NCI-H2081 treated with DMSO at 0.1 percent for 48 hours (cell line): ENCODE results near the gene MCTP1.

ENCODE experiments used
- DNase-seq: peaks from one replicate; lab custom pipeline; 2025; lab: John Stamatoyannopoulos, UW

MCTP1 gene

DNA sequence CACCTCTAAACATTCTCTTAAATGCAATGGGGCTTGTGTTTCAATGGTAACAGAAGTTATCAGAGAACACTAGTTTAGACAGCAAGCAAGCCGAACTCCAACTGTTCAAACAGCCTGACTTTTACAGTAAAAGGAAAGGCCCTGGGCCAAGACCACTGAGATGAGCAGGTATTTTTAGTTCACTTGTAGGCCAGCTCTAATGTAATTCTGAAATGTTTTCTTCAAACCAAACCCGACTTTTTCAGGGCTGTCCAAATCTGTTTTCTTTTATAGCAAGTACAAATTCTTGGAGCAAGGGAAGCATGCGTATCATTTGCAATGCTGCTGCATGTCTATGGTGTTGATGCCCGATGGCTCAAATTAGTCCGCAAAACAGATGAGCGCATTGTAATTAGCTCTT lies 473.6 kb downstream of the MCTP1 start:
- DNase-seq: no peak

DNA sequence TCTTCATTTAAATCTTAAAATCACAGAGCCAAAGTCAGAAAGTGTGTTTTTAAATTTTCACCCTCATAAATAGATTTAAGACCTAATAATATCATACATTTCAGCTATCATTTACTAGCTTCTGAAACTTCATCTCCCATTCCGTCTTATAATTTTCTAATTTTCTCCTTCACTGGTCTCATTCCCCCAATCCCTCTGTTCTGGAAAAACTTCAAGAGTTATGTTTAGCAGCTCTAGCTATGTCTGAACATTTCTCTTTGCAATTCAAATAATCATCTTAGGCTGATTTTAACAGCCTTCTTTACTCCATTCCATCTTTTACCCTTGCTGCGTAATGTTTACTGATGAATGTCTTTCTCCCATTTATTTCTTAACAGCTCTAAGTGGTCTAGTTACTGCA lies 474.0 kb downstream of the MCTP1 start:
- no peak for DNase-seq

DNA sequence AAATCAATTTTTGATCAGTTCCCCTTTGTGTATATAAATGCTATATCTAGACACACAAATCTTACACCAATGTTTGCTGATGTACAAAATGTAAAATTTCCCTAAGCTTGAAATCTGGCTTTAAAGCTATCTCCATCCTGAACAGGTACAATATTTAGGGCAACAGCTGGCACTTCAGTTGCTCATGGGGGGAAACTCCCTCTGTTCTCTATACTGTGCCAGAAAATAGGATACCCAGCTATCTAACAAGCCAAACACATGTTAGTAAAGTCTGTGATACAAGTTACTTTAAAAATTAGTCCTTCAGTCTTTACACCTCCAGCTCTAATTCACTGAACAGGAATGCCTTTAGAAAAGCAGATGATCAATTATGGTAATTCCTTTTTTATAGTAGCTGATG lies 474.6 kb downstream of the MCTP1 start:
- no peak for DNase-seq

DNA sequence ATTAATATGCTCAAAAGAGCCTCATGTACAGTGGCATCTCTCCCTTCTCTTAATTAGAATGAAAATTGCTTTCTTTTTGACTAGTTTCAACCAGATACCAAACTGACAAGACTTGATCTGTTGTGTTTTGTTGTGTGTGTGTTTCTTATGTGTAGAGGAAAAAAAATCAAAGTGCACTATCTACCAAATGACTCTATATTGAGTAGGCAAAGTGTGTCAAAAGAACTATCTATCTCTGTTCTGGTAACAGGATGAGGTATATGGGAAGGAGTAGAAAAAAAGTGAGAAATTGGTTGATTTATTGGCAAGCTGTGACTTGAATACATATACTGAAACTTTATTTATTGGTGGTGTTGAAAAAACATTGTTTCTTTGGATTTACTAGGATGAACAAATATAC lies 476.4 kb downstream of the MCTP1 start:
- no peak for DNase-seq

DNA sequence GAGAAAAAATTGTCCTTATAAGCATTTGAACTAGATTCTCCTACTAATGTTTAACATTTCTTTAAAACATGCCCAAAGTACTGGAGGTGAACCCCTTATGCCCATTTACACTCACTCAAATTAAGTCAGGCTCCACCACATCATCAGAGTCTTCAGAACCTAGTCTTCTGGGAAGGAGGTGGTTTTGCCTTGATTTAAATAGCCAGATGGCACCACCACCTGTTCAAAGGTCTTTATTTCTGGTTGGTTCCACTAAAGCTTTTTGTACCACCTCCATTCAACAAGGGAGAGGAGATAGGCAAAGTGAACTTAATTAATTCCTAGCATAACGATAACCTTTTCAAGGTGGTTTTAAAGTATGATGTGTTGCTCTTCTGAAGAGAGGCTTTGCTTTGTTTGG lies 476.9 kb downstream of the MCTP1 start:
- DNase-seq: no peak

DNA sequence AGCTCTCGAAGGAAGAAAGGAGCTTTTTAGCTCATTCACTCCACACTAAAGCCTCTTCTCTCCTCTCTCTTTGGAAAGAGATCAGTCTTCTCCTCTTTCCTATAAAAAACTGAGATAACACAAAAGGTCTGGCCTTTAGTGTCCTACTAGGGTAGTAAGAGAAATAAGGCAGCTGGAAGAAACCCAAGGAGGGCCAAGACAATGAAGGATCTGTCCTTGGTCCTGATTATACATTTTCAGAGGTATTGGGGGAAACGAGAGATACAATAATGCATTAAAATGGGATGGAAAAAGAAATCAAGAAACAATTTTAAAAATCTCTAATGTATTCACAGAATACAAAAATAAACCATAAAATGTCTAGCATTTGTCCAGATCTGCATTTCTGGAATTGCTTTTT lies 482.4 kb downstream of the MCTP1 start:
- DNase-seq: no peak

DNA sequence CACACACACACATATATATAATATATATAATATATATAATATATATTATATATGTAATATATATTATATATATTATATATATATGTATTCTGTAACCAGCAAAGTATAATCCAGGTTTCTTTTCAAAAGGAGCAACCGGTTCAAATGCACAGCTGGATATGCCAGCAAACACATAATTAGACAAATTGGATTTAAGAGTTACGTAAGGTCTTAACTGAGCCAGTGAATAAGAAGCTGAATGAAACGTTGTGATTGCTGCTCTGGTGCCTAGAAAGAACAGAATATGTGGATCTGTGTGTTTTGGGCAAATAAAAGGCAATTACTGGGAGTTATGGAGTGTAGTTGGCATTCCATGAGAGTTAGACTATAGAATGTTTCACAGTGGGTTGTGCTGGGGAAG lies 488.3 kb downstream of the MCTP1 start:
- DNase-seq: no peak

DNA sequence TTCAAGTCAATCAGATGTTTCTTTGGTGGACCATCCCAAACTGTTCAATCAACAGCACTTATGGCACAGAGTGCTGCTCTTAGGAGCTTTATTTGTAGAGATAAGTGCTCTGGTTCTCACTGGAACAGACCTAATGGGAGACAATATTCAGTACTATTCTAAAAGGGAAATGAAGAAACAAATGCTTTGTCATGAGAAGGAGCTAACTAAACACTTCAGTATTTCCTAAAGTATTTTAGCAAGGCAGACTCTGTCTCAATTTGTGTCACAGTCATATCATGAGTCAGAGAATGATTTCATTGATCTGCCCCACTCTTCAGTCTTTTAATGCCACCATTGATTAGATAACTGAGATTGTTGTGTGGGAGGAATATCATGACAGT lies 491.1 kb downstream of the MCTP1 start:
- no peak for DNase-seq

DNA sequence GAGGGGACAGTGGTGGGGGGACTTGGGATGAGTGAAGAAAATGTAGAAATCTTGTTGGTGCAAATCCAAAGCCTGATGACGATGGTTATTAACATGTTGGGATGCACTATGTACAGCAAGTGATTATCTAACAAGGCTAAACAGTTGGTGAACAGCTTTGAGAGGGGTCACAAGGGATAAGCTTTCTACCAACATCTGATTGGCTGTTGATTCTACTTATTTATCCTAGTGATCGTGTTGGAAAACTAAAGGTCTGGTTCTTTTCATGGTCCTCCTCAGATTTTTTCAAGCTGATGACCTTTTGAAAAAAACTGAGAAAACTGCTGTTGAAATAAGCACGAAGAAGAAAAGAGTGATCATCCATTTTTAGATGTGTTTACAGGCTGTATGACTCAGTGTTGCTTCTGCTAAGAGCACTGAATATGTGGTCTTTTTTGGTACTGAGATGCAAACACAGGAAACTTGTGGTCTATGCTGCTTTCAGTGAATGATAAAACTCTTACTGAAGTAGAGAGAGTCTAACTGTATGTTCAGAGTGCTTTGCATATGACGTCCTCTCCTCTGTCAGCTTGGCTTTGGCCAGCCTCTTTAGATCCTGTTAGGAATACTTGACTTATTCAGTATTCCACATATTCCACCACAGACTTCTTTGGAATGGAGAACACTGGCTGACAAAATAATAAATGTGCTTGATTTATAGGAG lies 491.6 kb downstream of the MCTP1 start:
- DNase-seq: no peak

DNA sequence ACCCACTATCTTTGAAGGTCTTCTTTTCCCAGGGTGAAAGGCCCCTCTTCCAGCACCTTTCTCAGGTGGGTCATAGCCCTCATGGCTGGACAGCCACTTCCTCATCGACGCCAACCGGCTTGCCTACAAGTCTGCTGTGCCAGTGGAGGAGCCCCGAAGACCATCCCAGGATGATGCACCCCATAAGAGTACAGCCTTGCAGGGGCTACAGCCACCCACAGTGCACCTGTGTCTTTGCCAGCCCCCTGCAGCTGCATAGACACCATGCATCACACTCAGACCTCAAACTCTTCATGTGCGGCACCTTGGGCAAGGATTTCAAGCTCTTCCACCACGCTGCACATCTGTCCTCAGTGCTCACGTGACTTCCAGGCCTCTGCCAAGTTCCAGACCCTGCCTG lies 493.1 kb downstream of the MCTP1 start:
- DNase-seq: no peak

DNA sequence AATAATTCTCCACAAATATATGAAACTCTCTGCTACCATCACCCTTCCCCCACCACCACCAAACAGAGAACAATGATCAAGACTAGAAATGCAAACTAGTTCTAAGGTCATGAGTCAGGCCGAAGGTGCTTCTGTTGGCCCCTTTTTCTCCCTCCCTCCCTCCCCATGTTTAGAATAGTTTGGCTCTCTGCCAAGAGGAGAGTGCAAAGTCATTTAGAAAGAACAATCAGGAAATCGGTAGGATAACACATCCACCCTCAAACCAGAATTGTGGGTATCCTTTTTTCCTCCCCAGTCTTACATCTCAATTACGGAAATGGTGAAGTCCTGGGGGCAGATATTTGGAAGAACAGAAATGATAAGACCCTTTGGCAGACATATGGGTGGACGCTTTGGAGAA lies 496.4 kb downstream of the MCTP1 start:
- DNase-seq: no peak

DNA sequence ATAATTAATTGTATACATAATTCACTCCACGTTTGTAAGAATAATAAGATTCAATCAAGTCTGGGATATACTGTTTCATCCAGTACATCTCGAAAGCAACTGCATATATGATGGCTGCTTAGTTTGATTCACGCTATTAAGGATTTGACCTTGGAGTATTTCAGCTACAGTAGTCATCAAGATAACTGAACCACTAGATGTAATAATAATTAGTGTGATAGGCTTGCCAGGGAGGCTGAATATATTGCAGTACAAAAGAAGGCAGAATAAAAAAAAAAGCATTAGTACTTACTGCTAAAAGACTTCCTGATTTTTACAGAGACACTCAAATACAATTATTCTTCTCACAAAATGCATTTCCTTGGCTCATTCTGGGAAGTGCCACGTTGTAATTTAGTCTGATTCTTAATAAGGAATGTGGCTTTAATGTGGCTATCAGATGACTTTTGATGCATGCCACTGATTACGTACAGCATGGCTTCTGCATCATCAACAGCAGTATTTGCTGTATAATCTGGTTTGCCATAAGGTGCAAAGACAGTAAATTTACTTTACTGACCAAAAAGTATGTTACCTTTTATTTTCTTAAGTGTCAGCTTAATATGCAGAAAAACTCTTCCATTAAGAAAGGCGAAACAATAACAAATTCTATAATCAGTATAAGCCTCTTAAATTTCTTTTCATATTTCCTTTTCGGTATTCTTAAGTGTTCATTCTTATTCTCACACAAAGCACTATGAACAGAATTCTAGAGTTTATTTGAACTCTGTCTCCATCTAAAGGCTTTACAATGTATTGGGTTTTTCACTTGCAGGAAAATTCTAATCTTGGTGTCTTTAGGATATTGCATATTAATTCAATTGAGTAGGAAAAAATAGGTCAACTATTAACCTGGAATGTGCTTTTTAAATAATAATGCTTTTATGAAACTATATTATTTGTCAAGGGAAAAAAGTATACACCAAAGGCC lies 500.1 kb downstream of the MCTP1 start:
- DNase-seq: no peak

DNA sequence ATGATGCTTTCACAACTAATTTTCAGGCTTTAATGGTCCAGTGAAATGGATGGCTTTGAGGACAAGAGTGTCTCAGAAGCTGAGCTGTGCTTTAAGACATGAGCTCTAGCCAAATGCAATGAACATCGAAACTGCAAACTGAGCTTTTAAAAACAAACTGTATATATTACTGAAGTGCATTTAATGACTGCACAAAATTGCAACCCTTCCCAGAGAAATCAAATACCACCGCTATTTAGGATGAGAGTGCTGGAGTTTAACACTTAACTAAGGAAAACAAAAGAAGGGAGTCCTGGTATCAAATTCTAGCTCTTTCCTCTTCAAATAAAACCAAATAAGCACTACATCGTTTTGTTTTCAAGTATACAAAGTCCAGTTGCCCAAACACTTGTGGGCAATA lies 502.5 kb downstream of the MCTP1 start:
- no peak for DNase-seq

DNA sequence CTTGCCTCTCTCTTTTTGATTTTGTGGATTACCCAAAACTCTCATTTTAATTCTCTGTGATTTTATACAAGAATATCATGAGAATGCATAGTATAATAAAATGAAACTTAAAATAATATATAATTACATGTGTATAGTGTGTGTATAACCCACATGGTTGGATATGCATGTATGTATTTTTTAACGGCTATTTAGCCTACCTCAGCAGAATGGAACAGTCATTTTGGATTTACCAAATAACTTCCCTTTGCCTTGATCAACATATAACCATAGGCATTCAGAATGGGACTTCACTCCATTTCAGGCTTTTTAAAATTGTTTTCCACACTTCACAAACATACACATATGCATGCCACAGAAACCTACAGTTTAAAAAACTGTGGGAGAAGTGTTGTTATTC lies 505.2 kb downstream of the MCTP1 start:
- DNase-seq: no peak

DNA sequence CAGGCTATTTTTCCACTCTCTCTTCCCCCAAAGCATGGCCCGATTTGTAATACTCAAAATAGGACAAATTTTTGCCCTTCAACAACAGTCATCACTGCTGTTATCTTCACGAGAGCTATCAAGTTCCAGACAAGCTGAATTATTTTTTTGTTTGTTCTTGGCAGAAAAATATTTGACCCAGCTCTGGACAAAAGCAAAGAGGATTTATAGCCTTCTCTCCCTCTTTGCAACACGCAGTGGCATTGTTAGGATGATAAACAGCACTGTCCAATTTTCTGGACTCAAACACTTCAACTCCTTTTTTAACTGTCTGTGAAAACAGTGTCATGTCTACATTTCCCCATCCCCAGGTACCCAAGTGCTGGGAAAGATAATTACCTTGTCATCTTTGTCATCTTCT lies 506.2 kb downstream of the MCTP1 start:
- DNase-seq: no peak

DNA sequence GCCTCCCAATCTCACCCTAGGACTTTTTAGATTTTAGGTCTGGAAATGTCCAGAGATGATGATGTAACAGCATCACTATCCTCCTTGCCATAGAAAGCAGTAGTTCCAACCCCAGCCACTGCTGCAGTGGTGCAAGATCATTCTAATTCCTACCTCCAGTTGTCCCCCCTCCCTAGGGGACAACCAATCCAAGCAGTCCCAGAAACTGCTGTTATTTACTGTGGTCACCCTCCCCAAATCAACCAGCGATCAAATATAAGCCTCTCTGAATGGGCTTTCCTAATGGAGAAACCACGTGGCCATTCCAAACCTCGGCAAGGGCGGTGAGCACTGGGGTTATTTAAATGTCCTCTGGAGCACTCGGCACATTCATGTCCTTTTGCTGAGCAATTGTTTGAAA lies 506.6 kb downstream of the MCTP1 start:
- DNase-seq: no peak

DNA sequence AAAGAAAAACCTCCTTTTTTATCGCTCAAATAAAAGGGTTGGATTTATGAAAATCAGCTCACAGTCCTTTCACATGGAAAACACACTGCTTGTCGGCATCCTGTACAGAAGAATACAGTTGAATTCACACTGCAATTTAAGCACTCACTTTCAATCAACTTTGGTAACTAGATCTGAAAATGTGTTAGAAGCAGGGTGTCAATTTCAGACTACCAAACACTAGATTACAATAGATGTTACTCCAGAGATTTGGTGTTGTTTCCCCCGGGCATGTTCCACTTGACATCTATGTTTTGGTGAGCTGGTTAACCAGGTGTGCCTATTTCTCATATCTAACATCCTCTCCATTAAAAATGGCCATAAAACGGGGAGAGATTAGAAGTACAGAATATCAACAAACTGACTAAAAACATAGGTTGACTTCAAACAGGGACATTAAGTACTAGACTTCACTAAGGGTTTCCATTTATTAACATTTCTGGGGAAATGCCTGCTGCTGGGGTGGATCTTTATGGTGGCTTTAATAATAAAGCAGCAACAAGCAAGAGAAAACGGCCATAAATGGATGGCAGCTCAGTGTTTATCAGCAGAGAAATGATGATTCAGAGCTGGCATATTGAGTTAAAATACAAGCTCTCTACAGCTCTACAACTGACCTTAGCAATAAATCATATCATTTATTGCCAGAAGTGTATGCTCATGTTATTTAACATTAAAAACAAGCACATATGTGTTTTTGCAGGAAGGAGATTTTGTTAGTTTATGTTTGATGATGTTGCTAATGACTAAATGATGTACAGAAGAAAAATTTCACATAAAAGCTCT lies 507.6 kb downstream of the MCTP1 start:
- no peak for DNase-seq

DNA sequence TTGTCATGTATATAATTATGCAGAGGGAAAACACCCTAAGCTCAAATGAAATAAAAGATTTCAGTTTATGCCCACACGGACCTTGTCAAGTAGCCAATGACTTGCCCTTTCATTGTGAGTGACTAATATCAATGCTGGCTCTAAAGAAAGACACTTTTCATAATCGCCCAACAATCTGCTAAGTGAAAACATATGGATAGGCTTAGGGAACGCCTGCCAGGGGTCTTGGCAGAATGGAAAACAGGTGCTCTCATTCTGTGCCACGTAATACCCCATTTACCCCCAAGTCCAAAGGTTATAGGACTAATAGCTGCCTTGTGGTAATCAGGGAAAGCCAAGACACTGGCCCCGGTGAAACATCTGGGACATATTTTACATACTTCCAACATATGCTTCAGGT lies 508.7 kb downstream of the MCTP1 start:
- DNase-seq: no peak

DNA sequence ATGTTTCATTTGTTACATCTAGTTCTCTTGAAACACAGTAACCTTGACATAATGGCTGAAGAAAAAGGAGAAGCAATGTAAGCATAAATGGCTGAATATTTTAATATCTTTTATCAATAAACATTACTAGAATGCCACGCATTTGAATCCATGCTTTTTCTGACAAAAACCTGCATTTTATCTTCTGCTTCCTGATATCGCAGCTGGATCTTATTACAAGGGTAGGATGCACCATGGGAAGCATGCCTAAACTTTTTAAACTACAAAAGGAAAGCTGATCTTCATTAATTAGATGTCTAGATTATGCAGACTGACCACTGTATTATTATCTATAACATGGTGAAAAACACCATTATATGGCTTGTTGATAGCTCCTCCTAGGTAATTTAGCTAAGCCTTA lies 509.8 kb downstream of the MCTP1 start:
- DNase-seq: no peak

DNA sequence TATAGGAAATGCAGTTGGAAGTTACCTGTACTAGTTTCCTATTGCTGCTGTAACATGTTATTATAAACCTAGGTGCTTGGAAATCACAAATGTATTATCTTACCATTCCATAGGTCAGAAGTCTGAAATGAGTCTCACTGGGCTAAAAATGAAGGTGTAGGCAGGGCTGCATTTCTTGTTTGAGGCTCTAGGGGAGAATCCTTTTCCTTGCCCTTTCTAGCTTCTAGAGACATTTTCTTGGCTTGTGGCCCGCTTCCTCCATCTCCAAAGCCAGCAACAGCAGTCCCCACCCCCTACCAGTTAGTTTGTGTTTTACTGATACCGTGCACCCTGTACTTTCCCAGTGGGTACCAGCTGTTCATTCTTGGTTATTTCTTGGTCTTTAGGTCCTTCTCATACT lies 513.2 kb downstream of the MCTP1 start:
- DNase-seq: no peak

DNA sequence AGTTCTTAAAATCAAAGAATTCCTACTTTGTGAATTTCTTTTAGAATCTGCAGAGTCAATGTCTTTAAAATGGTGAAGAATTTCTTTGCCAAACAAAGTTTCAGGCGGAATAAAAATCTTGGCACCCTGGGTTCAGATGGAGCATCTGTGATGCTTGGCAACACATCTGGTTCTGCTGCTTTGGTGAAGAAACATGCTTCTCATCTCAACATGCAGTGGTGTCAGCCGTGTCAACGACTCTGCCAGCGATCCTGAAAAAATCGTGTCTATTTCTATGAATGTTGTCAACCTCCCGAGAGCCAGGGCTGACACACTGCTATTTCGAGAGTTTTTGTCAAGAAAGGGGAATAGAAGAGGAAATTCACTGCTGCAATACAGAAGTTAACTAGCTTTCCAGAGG lies 514.9 kb downstream of the MCTP1 start:
- no peak for DNase-seq

DNA sequence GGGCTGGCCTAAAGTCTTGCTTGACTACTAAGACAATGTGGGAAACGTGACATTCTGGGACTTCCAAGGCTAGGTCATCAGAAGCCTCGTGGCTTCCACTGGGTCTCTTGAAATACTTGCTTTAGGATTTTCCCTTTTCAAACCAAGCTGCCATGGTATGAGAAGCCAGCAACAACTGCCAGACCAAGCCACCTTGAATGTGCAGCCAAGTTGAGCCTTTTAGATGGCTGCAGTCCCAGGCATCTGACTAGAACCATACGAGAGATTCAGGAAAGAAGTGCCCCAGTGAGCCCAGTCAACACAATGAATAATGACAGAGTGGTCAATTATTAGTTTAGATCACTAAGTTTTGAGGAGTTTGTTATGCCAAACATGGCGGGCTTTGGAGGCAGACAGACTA lies 523.1 kb downstream of the MCTP1 start:
- DNase-seq: no peak

DNA sequence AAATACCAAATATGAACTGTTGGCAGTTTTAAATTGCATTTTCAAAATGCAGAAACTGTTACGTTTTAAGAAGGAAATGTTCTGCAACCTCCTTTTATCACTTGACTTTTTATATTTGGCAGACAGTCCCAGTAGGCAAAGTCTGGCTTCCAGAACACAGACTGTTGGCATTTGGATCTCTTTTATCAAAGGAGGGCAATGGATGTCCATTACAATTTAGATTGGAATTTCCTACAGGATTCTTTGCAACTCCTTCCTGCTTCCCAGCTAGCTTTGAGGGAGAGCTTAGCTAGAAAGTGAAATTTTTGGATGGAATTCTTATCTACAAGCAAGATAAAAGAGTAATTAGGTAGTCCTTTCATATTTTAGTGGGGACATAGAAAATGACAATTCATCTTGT lies 523.8 kb downstream of the MCTP1 start:
- no peak for DNase-seq
